M059J (cell line): ENCODE data around the gene RRAGB. TPM values are rescaled to one million over a fixed set of nuclear protein-coding genes. Genes with fewer than 3 reads are reported as not detected.
A peak's percentile ranks its signal among the peaks of the same experiment; 100 is the strongest.
"Not testable (repeated sequence)": the region's sequence is repeated elsewhere in the genome, so short reads cannot be mapped to it uniquely, and the experiment has no call there.

ENCODE experiments used
- DNase-seq: peaks from one replicate; pipeline ENCODE4 v3.0.0-alpha.2; 2012; ENCODE audit warnings: low read depth
- total RNA-seq: library from RNA; depleted of rRNA; stranded (reverse); fragments of >200 nt; shearing (Covaris generic); gene quantifications from 2 replicates; pipeline ENCODE4 v1.2.3, GENCODE V29; 2014; rRNA removed

Gene RRAGB
- 12.5 and 23.4 TPM in 2 replicates for total RNA-seq

GRCh38 chrX:55717521-55718497 lies at the start of gene RRAGB:
RRAGB (plus strand) TSS chrX:55717749; CDS start chrX:55718328, 579 bp downstream.
- DNase-seq, result peak; percentile 97

GRCh38 chrX:55668084-55668483 lies 49.5 kb upstream of the RRAGB start:
- no peak for DNase-seq

- DNase-seq, result not testable (repeated sequence)
Observed at GRCh38 chrX:55688579-55688978, 29.0 kb upstream of the RRAGB start.

DNA sequence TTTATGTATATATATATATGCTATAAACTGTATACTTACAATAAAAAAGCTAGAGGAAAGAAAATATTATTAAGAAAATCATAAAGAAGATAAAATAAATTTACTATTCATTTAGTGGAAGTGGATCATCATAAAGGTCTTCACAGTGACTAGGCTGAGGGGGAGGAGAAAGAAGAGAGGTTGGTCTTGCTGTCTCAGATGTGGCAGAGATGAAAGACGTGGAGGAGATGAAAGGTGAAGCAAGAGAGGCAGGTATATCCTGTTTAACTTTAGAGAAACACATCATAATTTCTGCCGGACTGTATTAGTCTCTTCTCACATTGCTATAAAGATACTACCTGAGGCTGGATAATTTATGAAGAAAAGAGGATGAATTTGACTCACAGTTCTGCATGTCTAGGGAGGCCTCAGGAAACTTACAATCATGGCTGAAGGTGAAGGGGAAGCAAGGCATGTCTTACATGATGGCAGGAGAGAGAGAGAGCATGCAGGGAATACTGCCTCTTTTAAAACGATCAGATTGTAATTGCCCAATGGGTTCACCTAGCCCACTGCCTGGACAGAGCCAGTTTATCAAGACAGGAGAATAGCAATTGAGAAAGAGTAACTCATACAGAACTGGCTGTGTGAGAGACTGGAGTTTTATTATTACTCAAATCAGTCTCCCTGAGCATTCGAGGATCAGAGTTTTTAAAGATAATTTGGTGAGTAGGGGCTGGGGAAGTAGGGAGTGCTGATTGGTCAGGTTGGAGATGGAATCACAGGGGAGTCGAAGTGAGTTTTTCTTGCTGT lies 22.1 kb upstream of the RRAGB start:
- no peak for DNase-seq

- no peak for DNase-seq
Observed at GRCh38 chrX:55697381-55697780, 20.2 kb upstream of the RRAGB start.

DNA sequence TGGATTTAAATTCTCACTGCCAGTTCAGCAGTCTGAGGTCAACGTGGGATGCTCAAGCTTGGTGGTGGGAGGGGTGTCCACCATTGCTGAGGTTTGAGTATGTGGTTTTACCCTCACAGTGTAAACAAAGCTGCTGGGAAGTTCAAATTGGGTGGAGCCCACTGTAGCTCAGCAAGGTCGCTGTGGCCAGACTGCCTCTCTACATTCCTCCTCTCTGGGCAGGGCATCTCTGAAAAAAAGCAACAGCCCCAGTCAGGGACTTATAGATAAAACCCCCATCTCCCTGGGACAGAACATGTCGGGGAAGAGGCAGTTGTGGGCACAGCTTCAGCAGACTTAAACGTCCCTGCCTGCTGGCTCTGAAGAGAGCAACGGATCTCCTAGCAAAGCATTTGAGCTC lies 14.9 kb upstream of the RRAGB start:
- peak; percentile 27 for DNase-seq

- DNase-seq, result not testable (repeated sequence)
Observed at GRCh38 chrX:55703436-55703835, 14.1 kb upstream of the RRAGB start.

DNA sequence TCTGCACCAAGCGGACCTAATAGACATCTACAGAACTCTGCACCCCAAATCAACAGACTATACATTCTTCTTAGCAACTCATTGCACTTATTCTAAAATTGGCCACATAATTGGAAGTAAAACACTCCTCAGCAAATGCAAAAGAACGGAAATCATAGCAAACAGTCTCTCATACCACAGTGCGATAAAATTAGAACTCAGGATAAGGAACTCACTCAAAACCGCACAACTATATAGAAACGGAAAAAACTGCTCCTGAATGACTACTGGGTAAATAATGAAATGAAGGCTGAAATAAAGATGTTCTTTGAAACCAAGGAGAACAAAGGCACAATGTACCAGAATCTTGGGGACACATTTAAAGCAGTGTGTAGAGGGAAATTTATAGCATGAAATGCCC lies 12.5 kb upstream of the RRAGB start:
- not testable (repeated sequence) for DNase-seq

DNA sequence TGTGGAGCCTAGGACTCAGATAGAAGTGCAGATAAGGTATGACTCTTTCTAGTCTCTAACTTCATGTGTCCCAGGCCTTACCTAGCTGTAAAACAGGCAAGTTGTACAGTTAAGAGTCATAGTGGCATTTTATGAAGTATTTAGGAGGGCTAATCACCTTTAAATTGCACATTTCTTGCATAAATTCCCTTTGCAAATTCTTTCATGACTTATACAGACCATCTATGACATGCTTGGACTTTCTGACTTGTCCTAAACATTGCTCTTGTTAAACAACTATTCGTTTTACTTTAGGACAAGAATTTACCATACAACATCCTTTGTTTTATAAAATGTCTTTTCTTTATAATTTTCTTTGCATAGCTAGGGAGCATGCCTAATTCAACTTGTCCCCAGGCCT lies 7.8 kb upstream of the RRAGB start:
- peak; percentile 36 for DNase-seq

GRCh38 chrX:55710701-55711100 lies 6.8 kb upstream of the RRAGB start:
- peak; percentile 94 for DNase-seq

DNA sequence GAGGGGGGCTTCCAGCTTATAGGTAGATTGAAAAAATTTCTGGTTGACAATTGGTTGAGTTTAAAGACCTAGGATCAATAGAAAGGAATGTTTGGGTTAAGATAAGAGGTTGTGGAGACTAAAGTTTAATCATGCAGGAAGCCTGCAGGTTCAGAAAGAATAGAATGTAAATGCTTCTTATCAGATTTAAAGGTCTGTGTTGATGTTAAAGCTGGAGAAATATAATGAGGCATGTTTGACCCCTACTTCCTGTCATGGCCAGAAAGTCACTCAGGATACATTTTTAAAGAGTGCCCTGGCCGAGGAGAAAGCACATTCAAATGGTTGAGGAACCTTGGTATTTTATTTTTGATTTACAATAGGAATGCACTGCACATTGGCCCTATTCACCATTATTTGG lies 3.9 kb upstream of the RRAGB start:
- peak; percentile 66 for DNase-seq

GRCh38 chrX:55714161-55714560 lies 3.4 kb upstream of the RRAGB start:
- no peak for DNase-seq

DNA sequence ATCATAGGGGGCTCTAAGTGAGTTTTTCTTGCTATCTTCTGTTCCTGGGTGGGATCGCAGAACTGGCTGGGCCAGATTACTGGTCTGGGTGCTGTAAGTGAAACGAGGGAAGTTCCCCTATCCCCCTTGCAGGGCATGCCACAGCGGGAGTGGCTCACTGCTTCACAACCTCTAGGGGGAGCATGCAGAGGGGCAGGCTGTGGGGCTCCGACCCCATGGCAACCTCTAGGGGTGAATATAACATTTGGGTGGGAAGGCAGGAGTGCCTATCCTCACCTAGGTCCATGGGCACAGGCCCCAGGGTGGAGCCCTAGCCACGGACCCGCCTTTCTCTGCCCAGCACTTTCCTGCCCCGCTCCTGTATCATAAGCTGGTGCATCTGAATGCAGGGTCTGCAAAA lies 1.7 kb upstream of the RRAGB start:
- DNase-seq, result no peak

DNA sequence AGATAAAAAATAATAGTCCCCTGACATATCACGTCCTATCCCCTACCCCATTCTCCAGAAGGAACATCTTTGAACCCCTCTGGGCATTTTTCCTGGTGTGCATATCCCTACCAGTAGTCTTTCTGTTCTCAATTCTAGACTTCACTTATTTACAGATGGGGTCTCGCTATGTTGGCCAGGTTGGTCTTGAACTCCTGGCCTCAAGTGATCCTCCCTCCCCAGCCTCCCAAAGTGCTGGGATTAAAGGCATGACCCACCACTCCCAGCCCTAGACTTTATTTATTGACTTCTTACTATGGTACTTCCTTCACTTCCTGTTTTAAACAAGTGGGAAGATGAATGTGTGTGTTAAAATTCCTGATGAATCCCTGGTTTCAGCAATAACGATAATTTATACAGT lies 612 bp upstream of the RRAGB start:
- DNase-seq, result no peak

DNA sequence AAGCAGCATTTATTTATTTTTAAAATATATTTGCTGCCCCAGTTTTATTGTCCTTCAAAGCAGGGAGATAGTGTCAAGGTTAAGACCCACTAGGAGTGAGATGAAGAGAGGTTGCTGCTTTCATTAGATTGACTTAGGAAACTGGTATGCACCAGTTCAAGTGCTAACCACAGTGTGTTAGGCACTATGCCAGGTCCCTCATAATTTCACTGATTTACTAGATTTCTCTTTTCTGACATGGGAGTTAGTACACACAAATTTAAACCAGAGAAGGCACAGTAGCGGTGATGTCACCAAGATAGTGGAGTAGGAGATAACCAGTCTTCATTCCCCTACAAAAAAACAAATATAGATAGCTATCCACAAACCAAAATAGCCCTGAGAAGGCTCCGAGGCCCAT lies 14.3 kb downstream of the RRAGB start:
- DNase-seq, result peak; percentile 31

- DNase-seq, result no peak
Observed at GRCh38 chrX:55738969-55739368, 21.4 kb downstream of the RRAGB start.

GRCh38 chrX:55742649-55743048 lies 25.1 kb downstream of the RRAGB start:
- DNase-seq, result peak; percentile 11

- DNase-seq, result not testable (repeated sequence)
Observed at GRCh38 chrX:55748463-55748862, 30.9 kb downstream of the RRAGB start.

- no peak for DNase-seq
Observed at GRCh38 chrX:55750256-55750655, 32.7 kb downstream of the RRAGB start.

- no peak for DNase-seq
Observed at GRCh38 chrX:55754861-55755294, 37.3 kb downstream of the RRAGB start.

DNA sequence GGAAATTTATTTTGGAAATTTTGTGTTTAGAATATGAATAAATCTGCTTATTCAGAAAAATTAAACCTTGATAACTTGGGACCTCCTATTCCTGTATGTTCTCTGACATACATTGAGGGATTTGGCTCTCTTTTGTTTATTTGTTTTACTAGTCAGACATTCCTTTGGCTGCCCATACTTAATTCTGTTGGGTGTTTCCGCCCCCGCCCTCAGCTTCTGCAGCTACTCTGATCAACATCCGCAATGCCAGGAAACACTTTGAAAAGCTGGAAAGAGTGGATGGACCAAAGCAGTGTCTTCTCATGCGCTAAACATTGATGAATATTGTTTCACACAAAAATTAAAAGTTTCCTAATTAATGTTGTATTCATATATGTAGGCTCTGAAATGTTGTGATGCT lies 40.5 kb downstream of the RRAGB start:
- no peak for DNase-seq

GRCh38 chrX:55759478-55759877 lies 41.9 kb downstream of the RRAGB start:
- no peak for DNase-seq

- peak; percentile 36 for DNase-seq
Observed at GRCh38 chrX:55767100-55767499, 49.6 kb downstream of the RRAGB start.
